GM19035 (cell line): ENCODE measurements around the gene RCAN2.

Experiments used
- ATAC-seq: cut with Tn5 transposase; IDR thresholded peaks from one replicate; pipeline ENCODE4 v1.9.1; 2021; ENCODE audit not compliant: unreplicated experiment

Gene RCAN2

GRCh38 chr6:46491628-46492547, 639 bp upstream of the RCAN2 start:
- peak; percentile 42 for ATAC-seq

GRCh38 chr6:46490425-46491200, 636 bp downstream of the RCAN2 start:
- no peak for ATAC-seq

GRCh38 chr6:46486181-46486580, 5.1 kb downstream of the RCAN2 start:
- no peak for ATAC-seq

- no peak for ATAC-seq
Measured at GRCh38 chr6:46484081-46484820, 7.0 kb downstream of the RCAN2 start.

- no peak for ATAC-seq
Measured at GRCh38 chr6:46476301-46476700, 14.9 kb downstream of the RCAN2 start.

- ATAC-seq = no peak
Measured at GRCh38 chr6:46473881-46474280, 17.4 kb downstream of the RCAN2 start.

GRCh38 chr6:46472243-46472642, 19.0 kb downstream of the RCAN2 start:
- no peak for ATAC-seq

- no peak for ATAC-seq
Measured at GRCh38 chr6:46469021-46469420, 22.2 kb downstream of the RCAN2 start.

- ATAC-seq = no peak
Measured at GRCh38 chr6:46468403-46469010, 22.7 kb downstream of the RCAN2 start.

GRCh38 chr6:46466570-46466969, 24.7 kb downstream of the RCAN2 start:
- ATAC-seq = no peak

GRCh38 chr6:46465294-46466165, 25.7 kb downstream of the RCAN2 start:
- ATAC-seq = no peak

- ATAC-seq = no peak
Measured at GRCh38 chr6:46456297-46456696, 35.0 kb downstream of the RCAN2 start.

GRCh38 chr6:46454691-46455090, 36.6 kb downstream of the RCAN2 start:
- no peak for ATAC-seq

GRCh38 chr6:46453741-46454316, 37.4 kb downstream of the RCAN2 start:
- ATAC-seq = no peak

- ATAC-seq = no peak
Measured at GRCh38 chr6:46453216-46453615, 38.0 kb downstream of the RCAN2 start.

- no peak for ATAC-seq
Measured at GRCh38 chr6:46452312-46452917, 38.8 kb downstream of the RCAN2 start.

GRCh38 chr6:46451343-46451742, 39.9 kb downstream of the RCAN2 start:
- ATAC-seq = no peak

- no peak for ATAC-seq
Measured at GRCh38 chr6:46444772-46445454, 46.3 kb downstream of the RCAN2 start.

GRCh38 chr6:46443623-46444022, 47.6 kb downstream of the RCAN2 start:
- no peak for ATAC-seq
